HG02642 (cell line): ENCODE results near the gene CLDN19.
"Not testable (repeated sequence)": the region's sequence is repeated elsewhere in the genome, so short reads cannot be mapped to it uniquely, and the experiment has no call there.

Experiments
- ATAC-seq: cut with Tn5 transposase; IDR thresholded peaks from one replicate; pipeline ENCODE4 v1.9.1; 2021; ENCODE audit warnings: mild to moderate bottlenecking; ENCODE audit not compliant: unreplicated experiment, poor library complexity

Gene CLDN19

DNA sequence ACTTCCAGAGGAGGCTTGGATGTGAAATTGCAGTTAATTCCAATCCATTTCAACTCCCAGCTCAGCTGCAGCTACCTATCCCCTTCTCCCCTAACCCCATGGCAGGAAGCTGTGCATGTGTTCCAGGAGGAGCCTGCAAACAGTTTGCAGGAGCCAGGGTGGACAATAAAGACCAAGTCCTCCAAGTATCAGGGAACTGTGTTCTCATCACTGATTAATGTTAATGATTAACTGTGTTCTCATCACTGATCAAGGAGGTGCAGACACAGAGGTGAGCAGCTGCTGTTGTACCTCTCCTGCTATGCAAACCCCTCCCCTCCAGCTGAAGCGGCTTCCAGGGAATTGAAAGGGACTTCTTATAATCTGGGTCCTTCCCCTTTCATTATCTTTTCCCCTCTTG lies 19.2 kb downstream of the CLDN19 start:
- no peak for ATAC-seq

DNA sequence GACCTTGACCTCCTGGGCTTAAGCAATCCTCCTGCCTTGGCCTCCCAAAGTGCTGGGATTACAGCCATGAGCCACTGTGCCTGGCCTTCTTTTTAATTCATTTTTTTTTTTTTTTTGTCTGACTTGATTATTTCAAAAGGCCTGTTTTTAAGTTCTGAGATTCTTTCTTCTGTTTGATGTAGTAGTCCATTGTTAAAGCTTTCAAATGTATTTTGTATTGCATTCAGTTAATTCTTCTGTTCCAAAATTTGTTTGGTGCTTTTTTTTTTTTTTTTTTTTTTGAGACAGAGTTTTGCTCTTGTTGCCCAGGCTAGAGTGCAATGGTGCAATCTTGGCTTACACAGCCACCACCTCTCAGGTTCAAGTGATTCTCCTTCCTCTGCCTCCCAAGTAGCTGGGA lies 25.6 kb downstream of the CLDN19 start:
- not testable (repeated sequence) for ATAC-seq

DNA sequence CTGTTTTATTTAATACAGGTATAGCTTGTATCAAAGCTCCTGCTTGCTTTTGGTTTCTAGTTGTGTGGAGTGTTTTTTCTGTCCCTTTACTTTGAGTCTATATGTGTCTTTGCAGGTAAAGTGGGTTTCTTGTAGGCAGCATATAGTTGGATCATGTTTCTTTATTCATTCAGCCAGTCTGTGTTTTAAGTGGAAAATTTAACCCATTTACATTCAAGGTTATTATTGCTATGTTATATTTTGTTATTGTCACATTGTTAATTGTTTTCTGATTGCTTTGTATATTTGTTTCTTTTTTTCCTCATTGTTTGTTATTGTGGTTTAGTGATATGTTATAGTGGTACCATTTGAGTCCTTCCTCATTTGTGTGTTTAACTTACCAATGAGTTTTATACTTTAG lies 26.7 kb downstream of the CLDN19 start:
- no peak for ATAC-seq

DNA sequence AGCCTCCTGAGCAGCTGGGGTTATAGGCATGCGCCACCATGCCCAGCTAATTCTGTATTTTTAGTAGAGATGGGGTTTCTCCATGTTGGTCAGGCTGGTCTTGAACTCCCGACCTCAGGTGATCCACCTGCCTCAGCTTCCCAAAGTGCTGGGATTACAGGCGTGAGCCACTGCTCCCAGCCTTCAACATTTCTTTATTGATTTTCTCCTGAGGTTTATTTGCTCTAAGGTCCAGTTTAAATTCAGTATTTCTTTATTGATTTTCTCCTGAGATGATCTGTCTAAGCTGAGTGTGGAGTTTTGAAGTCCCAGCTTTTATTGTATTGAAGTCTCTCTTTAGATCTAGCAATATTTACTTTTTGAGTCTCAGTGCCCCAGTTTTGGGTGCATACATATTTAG lies 27.2 kb downstream of the CLDN19 start:
- not testable (repeated sequence) for ATAC-seq

DNA sequence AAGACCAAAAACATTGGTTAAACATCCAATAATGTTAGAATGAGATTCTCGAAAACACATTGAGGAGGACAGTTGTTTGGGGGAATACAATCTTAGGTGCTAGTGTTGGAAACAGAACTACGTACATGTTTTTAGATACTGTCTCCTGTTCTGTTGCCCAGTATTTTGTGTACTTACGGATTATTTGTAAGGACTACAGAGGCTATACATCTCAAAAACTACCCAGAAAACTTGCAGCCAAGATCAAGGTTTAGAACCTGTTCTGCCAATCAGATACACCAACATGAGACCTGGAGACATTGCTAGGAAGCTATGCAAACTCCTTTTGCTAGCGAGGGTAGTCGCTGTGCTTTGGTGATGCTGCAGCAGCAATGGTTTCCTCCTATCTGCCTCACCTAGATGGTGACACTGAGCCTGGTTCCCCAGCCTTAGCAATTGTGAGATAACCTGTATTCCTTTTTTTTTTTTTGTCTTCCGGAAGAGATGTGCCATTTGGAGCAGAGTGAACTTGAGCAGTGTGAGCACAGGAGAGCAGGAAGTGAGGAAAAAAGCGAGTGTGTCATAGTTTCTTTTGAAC lies 36.1 kb downstream of the CLDN19 start:
- ATAC-seq = no peak

DNA sequence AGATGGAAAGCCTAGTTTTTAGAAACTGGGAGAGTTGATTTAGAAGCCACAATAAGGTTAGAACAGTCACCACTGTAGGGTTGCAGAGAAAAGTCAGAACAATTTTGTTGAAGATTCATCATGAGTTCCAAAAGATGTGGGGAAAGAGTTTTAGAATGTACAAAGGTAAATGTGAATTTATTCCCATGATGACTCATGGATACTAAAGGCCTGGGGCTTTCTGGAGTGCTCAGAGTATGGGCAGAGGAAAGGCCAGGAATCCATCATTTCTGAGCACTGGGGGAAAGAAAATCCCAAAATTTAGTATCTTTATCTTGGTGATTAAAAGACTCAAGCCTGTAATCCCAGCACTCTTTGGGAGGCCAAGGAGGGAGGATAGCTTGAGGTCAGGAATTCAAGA lies 40.0 kb downstream of the CLDN19 start:
- no peak for ATAC-seq

DNA sequence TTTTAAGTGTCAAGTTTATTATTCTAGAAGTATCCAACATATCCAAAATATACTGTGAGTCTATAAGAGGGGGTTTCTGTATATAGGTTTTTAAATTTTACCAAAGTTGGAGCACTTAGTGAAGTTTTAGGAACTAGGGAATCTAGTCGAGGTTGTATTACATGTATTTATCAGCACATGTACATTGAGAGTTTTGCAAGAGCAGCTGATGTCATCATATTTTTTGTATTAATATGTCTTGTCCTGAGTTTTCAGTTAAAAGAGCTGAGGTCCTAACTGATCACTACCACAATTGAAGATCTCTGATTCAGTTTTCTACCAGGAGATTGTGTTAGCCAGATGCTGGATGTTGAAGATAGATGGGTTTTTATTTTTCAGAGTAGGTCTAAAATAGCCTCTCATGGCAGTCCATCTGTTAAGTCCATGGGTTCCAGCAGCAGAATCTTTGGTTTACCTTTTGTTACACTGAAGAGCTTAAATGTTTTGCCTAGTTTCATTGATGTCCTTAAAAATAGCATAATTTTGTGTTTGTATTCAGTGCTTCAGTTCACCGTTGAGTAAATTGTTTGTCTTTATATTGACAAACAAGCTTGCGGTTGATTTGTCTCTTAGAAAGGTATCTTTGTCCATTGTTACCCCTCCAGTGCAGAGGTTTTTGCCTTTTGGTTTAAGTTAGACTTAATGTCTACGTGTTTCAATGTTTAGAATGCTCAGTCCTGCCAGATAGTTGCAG lies 41.8 kb downstream of the CLDN19 start:
- no peak for ATAC-seq

DNA sequence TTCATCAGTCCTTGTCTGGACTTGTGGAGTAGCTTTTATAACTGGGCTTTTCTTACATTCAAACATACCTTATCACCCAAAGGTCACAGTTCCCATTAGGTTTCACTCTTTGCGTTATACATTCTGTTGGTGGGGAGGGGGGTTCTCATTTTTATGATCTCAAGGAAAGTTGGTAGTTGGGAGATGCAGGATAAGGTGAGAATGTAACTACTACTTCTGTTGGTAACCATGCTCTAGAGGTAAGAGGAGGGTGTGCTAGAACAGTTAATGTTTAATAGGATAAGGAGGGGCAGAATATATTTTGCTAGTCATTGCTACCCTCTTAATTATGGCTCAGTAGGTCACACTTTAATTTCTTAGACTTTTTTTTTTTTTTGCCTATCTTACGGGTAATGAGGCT lies 47.1 kb downstream of the CLDN19 start:
- ATAC-seq = no peak

DNA sequence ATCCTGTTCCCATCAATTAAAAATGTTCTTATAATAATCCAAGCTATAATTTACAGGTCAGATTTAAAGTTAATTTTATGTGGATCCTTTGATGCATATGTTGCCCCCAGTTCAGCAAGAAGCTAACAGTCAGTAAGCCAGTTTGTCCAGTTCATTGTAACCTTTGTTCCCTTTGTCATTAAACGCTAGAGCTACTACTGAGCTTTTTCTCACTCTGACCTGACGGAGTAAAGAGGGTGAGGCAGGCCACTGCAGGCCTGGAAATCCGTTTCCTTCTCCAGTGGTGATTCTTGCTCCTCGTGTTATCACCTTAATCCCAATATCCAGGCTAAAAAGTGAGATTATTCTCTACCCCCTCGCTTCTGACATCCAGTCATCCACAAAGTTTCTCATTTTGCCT lies 47.6 kb downstream of the CLDN19 start:
- no peak for ATAC-seq

DNA sequence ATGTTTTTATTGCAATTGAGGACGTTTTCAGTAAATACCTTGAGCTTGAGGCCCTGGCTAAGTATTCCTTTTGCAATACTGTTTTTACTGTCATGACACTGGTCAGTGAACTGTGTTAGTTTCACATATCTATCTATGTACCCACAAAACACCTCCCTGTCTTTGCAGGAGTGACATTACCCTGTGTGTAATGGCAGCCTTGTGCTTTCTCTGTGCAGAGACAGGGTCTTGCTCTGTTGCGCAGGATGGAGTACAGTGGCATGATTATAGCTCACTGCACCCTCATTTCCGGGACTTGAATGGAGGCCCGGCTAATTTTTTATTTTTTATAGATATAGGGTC lies 48.9 kb downstream of the CLDN19 start:
- ATAC-seq = no peak

DNA sequence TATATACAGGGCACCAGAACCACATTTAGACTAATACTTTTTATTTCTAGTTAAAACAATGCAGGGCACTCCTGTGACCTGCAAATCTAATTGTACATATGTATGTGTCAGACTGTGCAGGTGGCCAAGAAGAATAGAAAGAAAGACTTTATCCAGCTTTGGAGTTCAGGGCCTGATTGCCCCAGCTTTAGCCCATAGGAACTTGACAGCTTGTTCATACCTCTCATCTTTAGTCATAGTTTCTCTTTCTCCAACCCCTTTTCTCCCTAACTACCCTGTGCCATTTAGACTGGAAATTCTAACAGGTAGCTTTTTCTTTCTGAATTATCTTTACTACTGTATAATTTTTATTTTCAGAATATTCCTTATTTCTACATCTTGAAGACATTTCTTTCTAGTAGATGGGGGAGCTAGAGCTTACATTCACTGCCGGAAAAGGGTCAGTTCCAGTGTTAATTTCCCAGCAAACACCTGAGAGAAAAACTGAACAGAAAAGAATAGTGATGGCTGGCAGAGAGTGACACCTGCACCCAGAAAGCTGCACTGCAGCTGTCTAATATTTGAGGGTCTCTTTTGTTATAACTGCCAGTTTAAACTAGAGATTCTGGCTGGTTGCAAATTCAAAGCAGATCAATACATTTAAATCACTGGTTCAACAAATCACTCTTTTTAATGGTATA lies 49.4 kb downstream of the CLDN19 start:
- ATAC-seq = no peak

DNA sequence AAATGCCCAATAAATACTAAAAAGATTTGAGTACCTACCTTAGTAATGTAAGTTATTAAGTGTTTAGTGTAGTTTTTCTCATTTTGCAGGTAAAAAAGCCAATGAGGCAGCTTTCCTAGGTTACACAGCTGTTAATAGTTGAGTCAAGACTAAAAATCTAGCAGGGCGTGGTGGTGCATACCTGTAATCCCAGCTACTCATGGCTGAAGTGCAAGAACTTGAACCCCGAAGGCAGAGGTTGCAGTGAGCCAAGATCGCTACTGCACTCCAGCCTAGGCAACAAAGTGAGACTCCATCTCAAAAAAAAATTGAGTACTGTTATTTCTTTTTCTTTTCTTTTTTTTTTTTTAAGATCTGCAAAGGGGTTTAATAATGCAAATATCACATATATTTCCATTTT lies 50.1 kb downstream of the CLDN19 start:
- ATAC-seq = no peak

DNA sequence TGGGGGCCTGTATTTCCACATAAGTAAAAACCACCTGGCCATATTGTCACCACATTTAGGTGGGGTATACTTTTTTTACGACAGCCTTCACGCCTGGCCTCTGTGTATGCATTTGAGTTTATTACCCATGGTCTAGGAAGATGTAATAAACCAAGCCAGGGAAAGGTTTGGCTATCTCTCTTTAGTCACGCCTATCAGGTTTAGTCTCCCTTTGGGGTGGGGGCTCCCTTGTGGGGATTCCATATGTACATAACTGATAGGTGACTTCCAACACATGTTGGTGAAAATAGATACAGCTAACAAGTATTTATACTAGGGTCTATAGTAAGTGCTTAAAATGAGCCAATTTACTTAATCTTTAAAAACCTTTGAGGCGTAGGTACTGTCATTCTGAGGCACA lies 53.6 kb downstream of the CLDN19 start:
- no peak for ATAC-seq

DNA sequence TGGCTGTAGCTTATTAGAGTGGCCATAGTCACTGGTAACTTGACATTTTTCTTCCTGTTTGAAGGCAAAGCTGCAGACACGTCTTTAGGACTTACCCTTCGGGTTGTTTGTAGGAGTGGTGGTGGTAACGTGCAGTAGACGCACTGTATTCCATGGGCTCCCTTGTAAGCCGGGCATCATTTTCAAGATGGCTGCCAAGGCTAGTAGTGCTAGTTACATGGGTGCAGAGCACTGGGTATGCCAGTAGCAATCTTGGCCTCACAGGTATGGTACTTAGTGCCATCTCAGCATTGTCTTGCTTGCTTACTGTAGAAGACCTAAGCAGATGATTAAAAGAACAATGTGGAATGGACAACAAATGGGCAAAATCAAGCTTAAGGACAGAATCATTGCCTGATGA lies 55.9 kb downstream of the CLDN19 start:
- ATAC-seq = no peak
